Measurements from ENCODE around the gene PTPN9.
"Not testable (repeated sequence)": the region's sequence is repeated elsewhere in the genome, so short reads cannot be mapped to it uniquely, and the experiment has no call there.

Gene PTPN9

GRCh38 chr15:75531041-75531450, 48.1 kb downstream of the PTPN9 start:
- no peak for TF ChIP-seq CTCF (IDR thresholded peaks at IDR 0.05; ENCODE audit: low read depth, low read length, missing control alignments)
- peak; percentile 60 for DNase-seq (ENCODE audit: low read depth)
- no peak overlapping the region for H3K4me3 ChIP-seq (ENCODE audit: low read depth, low read length)
- in situ Hi-C loops (cut with HindIII; ENCODE audit: low sequenced_read_pairs), result no loop called here

GRCh38 chr15:75530169-75530568, 48.9 kb downstream of the PTPN9 start:
- in situ Hi-C loops (cut with HindIII; ENCODE audit: low sequenced_read_pairs), result no loop called here
- H3K4me3 ChIP-seq (ENCODE audit: low read depth, low read length), result no peak overlapping the region
- TF ChIP-seq CTCF (IDR thresholded peaks at IDR 0.05; ENCODE audit: low read depth, low read length, missing control alignments), result no peak
- no peak for DNase-seq (ENCODE audit: low read depth)

- H3K4me3 ChIP-seq (ENCODE audit: low read depth, low read length); DNase-seq (ENCODE audit: low read depth); in situ Hi-C loops (cut with HindIII; ENCODE audit: low sequenced_read_pairs): not testable (repeated sequence)
These were observed 53.4 kb downstream of the PTPN9 start for GRCh38 chr15:75525756-75526155.

- H3K4me3 ChIP-seq (ENCODE audit: low read depth, low read length), result no peak overlapping the region
- DNase-seq (ENCODE audit: low read depth), result no peak
- no peak for TF ChIP-seq CTCF (IDR thresholded peaks at IDR 0.05; ENCODE audit: low read depth, low read length, missing control alignments)
- in situ Hi-C loops (cut with HindIII; ENCODE audit: low sequenced_read_pairs), result no loop called here
These were observed 56.1 kb downstream of the PTPN9 start for GRCh38 chr15:75523011-75523410.

GRCh38 chr15:75517233-75517632, 61.9 kb downstream of the PTPN9 start:
- TF ChIP-seq CTCF (IDR thresholded peaks at IDR 0.05; ENCODE audit: low read depth, low read length, missing control alignments), result no peak
- H3K4me3 ChIP-seq (ENCODE audit: low read depth, low read length), result no peak overlapping the region
- in situ Hi-C loops (cut with HindIII; ENCODE audit: low sequenced_read_pairs), result no loop called here
- no peak for DNase-seq (ENCODE audit: low read depth)

GRCh38 chr15:75508840-75509532, 70.1 kb downstream of the PTPN9 start:
- no peak overlapping the region for H3K4me3 ChIP-seq (ENCODE audit: low read depth, low read length)
- in situ Hi-C loops (cut with HindIII; ENCODE audit: low sequenced_read_pairs), result loop anchor here (5.0 kb wide), 1 partner anchor 68 kb away; the partner anchor contains the start of gene PTPN9
- peak; percentile 39 for DNase-seq (ENCODE audit: low read depth)
- peak; percentile 78 for TF ChIP-seq CTCF (IDR thresholded peaks at IDR 0.05; ENCODE audit: low read depth, low read length, missing control alignments)

- no peak for DNase-seq (ENCODE audit: low read depth)
- in situ Hi-C loops (cut with HindIII; ENCODE audit: low sequenced_read_pairs), result no loop called here
- H3K4me3 ChIP-seq (ENCODE audit: low read depth, low read length), result no peak overlapping the region
- no peak for TF ChIP-seq CTCF (IDR thresholded peaks at IDR 0.05; ENCODE audit: low read depth, low read length, missing control alignments)
These were observed 76.8 kb downstream of the PTPN9 start for GRCh38 chr15:75502360-75502759.
